OCI-LY3 (cell line): ENCODE measurements around the gene SYTL5.

Experiments
- CTCF ChIP-seq: fragments of 200-600, 300-600 bp; sonication (generic); IDR thresholded peaks from 2 replicates; pipeline ENCODE4 v1.5.1; 2014; ENCODE audit warnings: antibody characterized with exemption, low read length, low read depth
- EZH2phosphoT487 ChIP-seq: fragments of 200-600 bp; shearing (Covaris generic); IDR thresholded peaks from 2 replicates; pipeline ENCODE4 v1.6.1; 2018; ENCODE audit warnings: antibody characterized with exemption, mixed run types, low read depth

GRCh38 chrX:38055170-38055847, 49.0 kb downstream of the SYTL5 start:
- TF ChIP-seq CTCF (no peak), EZH2phosphoT487 (no peak)
